GM12891 (cell line): ENCODE data around the gene LRRC36.

ENCODE experiments used
- PAX5 ChIP-seq: IDR thresholded peaks from 2 replicates; pipeline ENCODE4 v1.6.1; 2011; ENCODE audit warnings: low read length, moderate library complexity, mild to moderate bottlenecking; ENCODE audit not compliant: insufficient read depth, severe bottlenecking
- POLR2A ChIP-seq: IDR thresholded peaks from 2 replicates; pipeline ENCODE4 v1.6.1; 2011; ENCODE audit warnings: low read depth, low read length, control low read depth
- POLR2AphosphoS5 ChIP-seq: IDR thresholded peaks from 2 replicates; pipeline ENCODE4 v1.6.1; 2011; ENCODE audit warnings: low read depth, low read length, control low read depth

DNA sequence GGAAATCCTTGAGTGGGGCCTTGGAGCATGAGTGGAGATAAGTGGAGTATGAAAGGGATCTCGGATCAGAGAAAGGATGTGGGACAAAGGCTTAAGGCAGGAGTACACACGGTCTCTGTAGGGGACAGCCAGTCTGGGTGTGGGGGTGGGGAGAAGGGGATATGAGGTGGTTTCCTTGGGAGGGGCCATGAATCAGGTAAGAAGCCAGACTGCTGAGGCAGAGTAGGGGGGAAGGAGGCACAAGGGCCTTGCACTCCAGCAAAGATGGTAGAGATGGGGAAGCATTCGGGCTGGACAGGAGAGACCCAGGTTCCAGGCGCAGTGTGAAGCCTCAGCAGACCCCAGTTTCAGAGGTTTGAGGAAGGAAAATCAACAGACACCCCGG lies 105.9 kb downstream of the LRRC36 start:
- TF ChIP-seq PAX5: no peak
- TF ChIP-seq POLR2A: no peak
- TF ChIP-seq POLR2AphosphoS5: no peak
